B cell (primary cell): ENCODE measurements around the gene CRAMP1. TPM values are rescaled to one million over a fixed set of nuclear protein-coding genes. Genes with fewer than 3 reads are reported as not detected.

Experiments
- ATAC-seq: fragments of 200-7000 bp; cut with Tn5 transposase; one replicate; pipeline ENCODE4 v1.10.0; 2021; ENCODE audit warnings: low read depth, mild to moderate bottlenecking, moderate number of reproducible peaks, moderate library complexity
- CTCF ChIA-PET: fragments of 350-600 bp; sonication (Branson Sonifier 250); formaldehyde crosslinking; loops from one replicate; lab custom pipeline; 2021; ENCODE audit warnings: antibody characterized with exemption, inconsistent platforms; lab: Charles Lee
- POLR2A ChIA-PET: fragments of 350-600 bp; sonication (Branson Sonifier 250); formaldehyde crosslinking; loops from one replicate; lab custom pipeline; 2021; ENCODE audit warnings: antibody characterized with exemption; lab: Charles Lee
- DNase-seq: peaks from one replicate; pipeline ENCODE4 v3.0.0; 2013
- H2AFZ ChIP-seq: 2 replicates; pipeline ENCODE4 v1.6.1; 2012; ENCODE audit warnings: mild to moderate bottlenecking, low read depth, low read length; ENCODE audit not compliant: insufficient read depth, poor library complexity, severe bottlenecking
- H3K27ac ChIP-seq, 2 donors: 1 replicate in 1 of 2; 2 replicates in 1 of 2; pipeline ENCODE4 v1.5.1; 2012 to 2013; ENCODE audit warnings: low read length in 2 of 2, mild to moderate bottlenecking in 2 of 2, moderate library complexity in 1 of 2
- H3K27me3 ChIP-seq, 4 experiments: fragments of 200-600 bp in 1 of 4; sonication (generic) in 1 of 4; replicated peaks in 1 of 4; 1 replicate in 2 of 4; 2 replicates in 2 of 4; pipeline versions ENCODE4 v1.6.1 to v1.7.0; 2013 to 2016; ENCODE audit warnings: low read length in 3 of 4, mild to moderate bottlenecking in 2 of 4, mixed read lengths in 1 of 4, moderate library complexity in 1 of 4; ENCODE audit not compliant: insufficient read depth in 4 of 4, control insufficient read depth in 3 of 4; ENCODE audit errors: control extremely low read depth in 1 of 4
- H3K36me3 ChIP-seq, 2 experiments: replicated peaks in 1 of 2; 1 replicate in 1 of 2; 2 replicates in 1 of 2; pipeline versions ENCODE4 v1.6.1 to v1.7.1; 2013; ENCODE audit warnings: low read length in 1 of 2; ENCODE audit not compliant: insufficient read depth in 2 of 2, control insufficient read depth in 1 of 2; ENCODE audit errors: control extremely low read depth in 1 of 2, extremely low read depth in 1 of 2
- H3K4me1 ChIP-seq, 2 donors: fragments of 200-600 bp in 1 of 2; sonication (generic) in 1 of 2; 1 replicate in 1 of 2; 2 replicates in 1 of 2; pipeline versions ENCODE4 v1.5.1 to v1.6.1; 2013 to 2017; ENCODE audit warnings: low read length in 2 of 2; ENCODE audit not compliant: control insufficient read depth in 2 of 2, insufficient read depth in 2 of 2
- H3K4me2 ChIP-seq: replicated peaks from 2 replicates; pipeline ENCODE3; 2012; ENCODE audit warnings: mild to moderate bottlenecking, low read depth, low read length; ENCODE audit not compliant: poor library complexity, severe bottlenecking
- H3K4me3 ChIP-seq, 5 experiments: fragments of 200-600 bp in 1 of 5; sonication (generic) in 1 of 5; 1 replicate in 3 of 5; 2 replicates in 2 of 5; pipeline versions ENCODE4 v1.5.1 to v1.7.0; 2011 to 2016; ENCODE audit warnings: low read length in 4 of 5, mild to moderate bottlenecking in 4 of 5, low read depth in 2 of 5, control low read depth in 1 of 5, moderate library complexity in 1 of 5; ENCODE audit not compliant: insufficient read depth in 1 of 5; ENCODE audit errors: control extremely low read depth in 1 of 5, extremely low read depth in 1 of 5
- H3K79me2 ChIP-seq: fragments of 200-600 bp; sonication (generic); one replicate; pipeline ENCODE4 v1.6.0; 2016; ENCODE audit warnings: low read length; ENCODE audit not compliant: control insufficient read depth, insufficient read depth
- H3K9ac ChIP-seq: fragments of 200-600 bp; sonication (generic); 2 replicates; pipeline ENCODE4 v1.6.1; 2017; ENCODE audit warnings: mild to moderate bottlenecking, low read length, moderate library complexity
- H3K9me3 ChIP-seq, 3 donors: one replicate each; pipeline versions ENCODE4 v1.6.1 to v1.7.1; 2013; ENCODE audit warnings: low read length in 2 of 3; ENCODE audit not compliant: control insufficient read depth in 2 of 3, insufficient read depth in 1 of 3; ENCODE audit errors: control extremely low read depth in 1 of 3
- H4K20me1 ChIP-seq: 2 replicates; pipeline ENCODE4 v1.6.0; 2012; ENCODE audit warnings: mild to moderate bottlenecking, low read length; ENCODE audit not compliant: insufficient read depth, control insufficient read depth, poor library complexity, severe bottlenecking
- H3K27ac Mint-ChIP-seq: one replicate; pipeline ENCODE4 v1.8.0; 2021; ENCODE audit warnings: mixed read lengths
- H3K27me3 Mint-ChIP-seq: one replicate; pipeline ENCODE4 v1.8.0; 2021; ENCODE audit warnings: mixed read lengths
- H3K4me1 Mint-ChIP-seq: one replicate; pipeline ENCODE4 v1.8.0; 2021; ENCODE audit warnings: mixed read lengths
- H3K4me3 Mint-ChIP-seq: one replicate; pipeline ENCODE4 v1.8.0; 2021; ENCODE audit warnings: mixed read lengths
- H3K9me3 Mint-ChIP-seq: one replicate; pipeline ENCODE4 v1.8.0; 2022; ENCODE audit warnings: mixed read lengths; ENCODE audit not compliant: insufficient read depth
- CTCF ChIP-seq: fragments of 200-600 bp; IDR thresholded peaks from one replicate; pipeline ENCODE4 v1.8.0; 2022; ENCODE audit warnings: antibody characterized with exemption, mild to moderate bottlenecking
- EZH2 ChIP-seq: IDR thresholded peaks from 2 replicates; pipeline ENCODE4 v1.6.1; 2012; ENCODE audit warnings: borderline replicate concordance, low read depth, mild to moderate bottlenecking, moderate library complexity, low read length; ENCODE audit not compliant: insufficient read depth, poor library complexity, severe bottlenecking
- WGBS: methylation state at CpG from one replicate; pipeline ENCODE4 v1.1.5; 2013; ENCODE audit warnings: missing lambda C conversion rate; ENCODE audit not compliant: insufficient coverage; 5-methylcytosine and 5-hydroxymethylcytosine counted together
- intact Hi-C: fragments of 100-400 bp; cut with micrococcal nuclease; formaldehyde crosslinking; loops from one replicate; pipeline ENCODE4 v1.10.0; 2022
- polyA plus RNA-seq: library from polyadenylated mRNA; depleted of rRNA; stranded (reverse); fragments of >200 nt; gene quantifications from 2 replicates; pipeline ENCODE4 v1.2.3, GENCODE V29; 2012
- total RNA-seq, 2 donors: library from RNA; stranded (reverse); fragments of 120-200 nt in 1 of 2; gene quantifications; 1 replicate in 1 of 2; 2 replicates in 1 of 2; pipeline versions ENCODE4 v1.2.3 to v1.2.4, GENCODE V29; 2013 to 2022

Gene CRAMP1
- total and polyA plus RNA-seq, 2 donors (not counting 1 experiment from before 2014, with no cell fraction given) = 21.0 to 33.9 TPM

- CTCF ChIA-PET = no interaction called here
- peak overlapping the region; percentile 20 for H3K27ac Mint-ChIP-seq
These were observed 44.2 kb upstream of the CRAMP1 start for GRCh38 chr16:1567988-1568387.

GRCh38 chr16:1571012-1571671 lies 41.0 kb upstream of the CRAMP1 start:
- Histone ChIP-seq H3K27ac (no peak overlapping the region), H3K36me3 (peaks cover 0 to 3% of the 10 kb centered on the region in 2 experiments), H3K27me3 (no peaks in the 10 kb centered on the region), H4K20me1 (no peaks in the 10 kb centered on the region), H3K9ac (no peak overlapping the region), H3K9me3 (no peaks in the 10 kb centered on the region), H3K4me3 (no peak overlapping the region), H3K4me1 (no peaks in the 10 kb centered on the region), H3K79me2 (no peaks in the 10 kb centered on the region), H3K4me2 (no peak overlapping the region), H2AFZ (no peak overlapping the region)
- intact Hi-C loops = no loop called here
- no peak for TF ChIP-seq CTCF
- TF ChIP-seq EZH2 = no peak
- Mint-ChIP-seq H3K4me1 (no peaks in the 10 kb centered on the region), H3K27me3 (no peaks in the 10 kb centered on the region), H3K27ac (no peak overlapping the region), H3K4me3 (no peak overlapping the region), H3K9me3 (peaks cover 2% of the 10 kb centered on the region)
- POLR2A ChIA-PET = no interaction called here
- no peak for DNase-seq
- 93% methylated on average over 5 of the region's 7 CpGs for WGBS
- CTCF ChIA-PET = interaction anchor here (0.6 kb wide), 1 partner anchor 811 kb away, joined by 3 read pairs; no protein-coding TSS in a partner anchor
- no peak for ATAC-seq

More at GRCh38 chr16:1567988-1568387, 44.2 kb upstream of the CRAMP1 start:
- Histone ChIP-seq H3K9ac (no peak overlapping the region), H3K36me3 (peaks cover 0 to 3% of the 10 kb centered on the region in 2 experiments), H3K4me2 (no peak overlapping the region), H2AFZ (no peak overlapping the region), H4K20me1 (no peaks in the 10 kb centered on the region), H3K27me3 (no peaks in the 10 kb centered on the region), H3K9me3 (no peaks in the 10 kb centered on the region), H3K4me3 (no peak overlapping the region), H3K27ac (no peak overlapping the region), H3K79me2 (no peaks in the 10 kb centered on the region), H3K4me1 (no peaks in the 10 kb centered on the region)
- WGBS = 92% methylated on average over 10 of the region's 13 CpGs
- DNase-seq (no peak), ATAC-seq (no peak)
- Mint-ChIP-seq H3K27me3 (no peaks in the 10 kb centered on the region), H3K4me1 (no peaks in the 10 kb centered on the region), H3K4me3 (no peak overlapping the region), H3K9me3 (no peaks in the 10 kb centered on the region)
- intact Hi-C loops = no loop called here
- TF ChIP-seq EZH2 = no peak
- POLR2A ChIA-PET = no interaction called here
